Ovary (tissue), 10 donors: ENCODE data around the gene GABBR2. TPM values are rescaled to one million over a fixed set of nuclear protein-coding genes. Genes with fewer than 3 reads are reported as not detected.

ENCODE experiments used
- DNase-seq, 5 donors: peaks; one replicate each; pipeline ENCODE4 v3.0.0-alpha.2; 2019 to 2020
- H3K27ac ChIP-seq, 2 donors: fragments of 200-600 bp; one replicate each; pipeline versions ENCODE4 v1.5.1 to v1.8.0; 2019 to 2022
- H3K27me3 ChIP-seq: fragments of 200-600 bp; one replicate; pipeline ENCODE4 v1.8.0; 2022
- H3K36me3 ChIP-seq: fragments of 200-600 bp; sonication (generic); one replicate; pipeline ENCODE4 v1.5.1; 2019
- H3K4me1 ChIP-seq: one replicate; pipeline ENCODE4 v1.8.1; 2013; ENCODE audit warnings: mild to moderate bottlenecking, moderate library complexity; ENCODE audit not compliant: insufficient read depth
- H3K4me3 ChIP-seq: fragments of 200-600 bp; sonication (generic); one replicate; pipeline ENCODE4 v1.5.1; 2017
- H3K9me3 ChIP-seq, 2 donors: fragments of 200-600 bp in 1 of 2; sonication (generic) in 1 of 2; one replicate each; pipeline versions ENCODE4 v1.5.1 to v1.8.1; 2013 to 2019; ENCODE audit warnings: mild to moderate bottlenecking in 1 of 2, moderate library complexity in 1 of 2
- EP300 ChIP-seq: sonication (generic); formaldehyde crosslinking; IDR thresholded peaks from one replicate; pipeline ENCODE4 v1.6.1; 2017; ENCODE audit warnings: antibody characterized with exemption
- POLR2A ChIP-seq: fragments of 450-650 bp; IDR thresholded peaks from one replicate; pipeline ENCODE4 v1.6.1; 2017; ENCODE audit warnings: antibody characterized with exemption, mild to moderate bottlenecking, moderate library complexity
- WGBS, 3 donors: extraction: QIAGEN DNeasy Blood & Tissue Kit in 1 of 3; methylation state at CpG; one replicate each; pipeline versions ENCODE4 v1.1.5 to v1.1.7; 2013 to 2017; 5-methylcytosine and 5-hydroxymethylcytosine counted together
- intact Hi-C, 4 donors: fragments of 100-400 bp; cut with DNase I; formaldehyde crosslinking; loops; one replicate each; pipeline versions ENCODE4 v1.11.0 to v1.15.1; 2022 to 2023
- long read RNA-seq, 3 donors: library from polyadenylated mRNA in 2 of 3; unstranded in 2 of 3; transcript quantifications; one replicate each; pipeline ENCODE4 v2.0.0 and lab custom pipeline, GENCODE V29; 2021 to 2026
- polyA plus RNA-seq, 2 donors: library from polyadenylated mRNA; stranded (reverse); fragments of 200-250 nt in 1 of 2; fragments of 350-450 nt in 1 of 2; fragmentation: Illumina TruSeq in 1 of 2; extraction: RNeasy Lipid Tissue Mini Kit (QIAGEN cat#74804) in 1 of 2; gene quantifications; one replicate each; pipeline ENCODE4 v1.2.3, GENCODE V29; 2013 to 2014
- total RNA-seq, 7 donors: library from RNA; depleted of rRNA in 2 of 7; stranded (reverse); fragments of >200 nt in 2 of 7; fragmentation: NEBNext Ultra II Directional in 3 of 7; extraction: Animal tissue kit (Norgen Biotek cat#: 25700) in 3 of 7; gene quantifications; one replicate each; pipeline versions ENCODE4 v1.1.0 to v1.2.4, GENCODE V29; 2016 to 2023
- TF ChIP-seq, protein P1 (sequence below), 3 donors: fragments of 450-650 bp in 2 of 3; fragments of 200-600 bp in 1 of 3; IDR thresholded peaks; one replicate each; pipeline versions ENCODE4 v1.5.1 to v1.8.0; 2016 to 2022; ENCODE audit warnings: antibody characterized with exemption in 3 of 3, mild to moderate bottlenecking in 1 of 3
- donor health status: DM: no; HTN: no; CAD: no; lungs with moderate emphysema.
- donor health status: DM: no; HTN: no; CAD: no.
- donor health status: Bipolar disorder and iron deficiency.
- donor health status: DM: yes; HTN: yes; CAD: no.
- donor health status: DM: no; HTN: no; CAD: no.
- donor health status: DM: yes; HTN: yes; CAD: no.

GABBR2 gene
- total RNA-seq (under 1 TPM in 1 of 7 donors, not detected in 6; 0.05 TPM), polyA plus RNA-seq (under 1 TPM; 0.22 to 0.30 TPM)
- long read RNA-seq, donor 1, result 0 reads
- long read RNA-seq, donor 2, result 0 reads
- long read RNA-seq, donor 3, result 0 reads

DNA sequence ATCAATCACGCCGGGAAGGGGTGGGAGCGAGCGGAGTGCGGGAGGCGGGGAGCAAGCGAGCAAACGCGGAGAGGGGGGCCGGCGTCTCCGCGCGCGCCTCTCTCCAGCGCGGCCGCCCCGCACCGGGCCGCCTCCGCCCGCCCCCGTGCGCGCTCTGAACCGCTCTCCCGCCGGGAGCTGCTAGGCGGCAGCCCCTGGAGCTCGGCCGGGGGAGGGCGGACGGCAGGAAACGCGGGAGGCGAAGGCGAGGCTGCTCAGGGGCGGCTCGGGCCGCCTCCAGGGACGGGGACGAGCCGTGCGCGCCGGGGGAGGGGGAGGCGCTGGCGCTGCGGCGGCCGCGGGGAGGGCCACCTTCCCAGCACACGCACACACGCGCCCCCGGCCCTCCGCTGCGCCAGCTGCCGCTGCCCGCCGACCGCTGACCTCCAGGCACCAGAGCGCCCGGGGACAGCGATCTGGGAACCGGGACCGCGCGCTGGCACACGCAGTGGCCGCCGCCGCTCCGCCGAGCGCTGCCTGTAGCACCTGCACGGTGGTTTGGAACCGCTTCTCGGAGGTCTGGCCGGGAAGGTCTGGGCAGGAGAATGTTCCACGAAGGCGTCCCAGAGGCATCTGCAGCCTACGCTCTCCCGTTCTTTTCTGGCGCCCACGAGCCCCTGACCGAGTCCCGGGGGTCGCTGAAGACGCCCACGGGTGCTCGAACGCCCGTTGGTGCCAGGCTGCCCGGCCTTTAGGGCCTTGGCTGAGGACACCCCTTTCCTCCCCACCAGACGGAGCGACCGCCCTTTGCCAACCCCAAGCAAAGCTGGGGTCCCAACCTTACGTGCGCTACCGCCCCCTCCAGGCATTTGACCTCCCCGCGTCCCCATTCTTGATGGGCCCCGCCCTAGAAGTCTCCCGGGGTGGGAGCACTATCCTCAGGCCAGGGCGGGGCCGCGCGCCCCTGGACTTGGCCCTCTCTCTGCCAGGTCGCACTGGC is at the start of gene GABBR2:
TSS of gene GABBR2 (minus strand) at position 3 of the 979 bp plus-strand sequence. CDS start 198 bp downstream, outside the sequence.
- no peak for DNase-seq
- Histone ChIP-seq H3K9me3 (no peaks in the 10 kb centered on the region), H3K36me3 (no peaks in the 10 kb centered on the region), H3K27ac (no peak within 1 kb of the TSS), H3K4me3 (no peak within 1 kb of the TSS), H3K4me1 (no peaks in the 10 kb centered on the region), H3K27me3 (no peaks in the 10 kb centered on the region)
- intact Hi-C loops, result no loop called here
- TF ChIP-seq, protein P1, sequence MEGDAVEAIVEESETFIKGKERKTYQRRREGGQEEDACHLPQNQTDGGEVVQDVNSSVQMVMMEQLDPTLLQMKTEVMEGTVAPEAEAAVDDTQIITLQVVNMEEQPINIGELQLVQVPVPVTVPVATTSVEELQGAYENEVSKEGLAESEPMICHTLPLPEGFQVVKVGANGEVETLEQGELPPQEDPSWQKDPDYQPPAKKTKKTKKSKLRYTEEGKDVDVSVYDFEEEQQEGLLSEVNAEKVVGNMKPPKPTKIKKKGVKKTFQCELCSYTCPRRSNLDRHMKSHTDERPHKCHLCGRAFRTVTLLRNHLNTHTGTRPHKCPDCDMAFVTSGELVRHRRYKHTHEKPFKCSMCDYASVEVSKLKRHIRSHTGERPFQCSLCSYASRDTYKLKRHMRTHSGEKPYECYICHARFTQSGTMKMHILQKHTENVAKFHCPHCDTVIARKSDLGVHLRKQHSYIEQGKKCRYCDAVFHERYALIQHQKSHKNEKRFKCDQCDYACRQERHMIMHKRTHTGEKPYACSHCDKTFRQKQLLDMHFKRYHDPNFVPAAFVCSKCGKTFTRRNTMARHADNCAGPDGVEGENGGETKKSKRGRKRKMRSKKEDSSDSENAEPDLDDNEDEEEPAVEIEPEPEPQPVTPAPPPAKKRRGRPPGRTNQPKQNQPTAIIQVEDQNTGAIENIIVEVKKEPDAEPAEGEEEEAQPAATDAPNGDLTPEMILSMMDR (IDR thresholded peaks at IDR 0.05), result no peak
- TF ChIP-seq EP300 (no peak), POLR2A (no peak)
- 1 to 2% (median 2%) methylated on average over 53 to 111 of the region's 111 CpGs for WGBS, 3 donors

DNA sequence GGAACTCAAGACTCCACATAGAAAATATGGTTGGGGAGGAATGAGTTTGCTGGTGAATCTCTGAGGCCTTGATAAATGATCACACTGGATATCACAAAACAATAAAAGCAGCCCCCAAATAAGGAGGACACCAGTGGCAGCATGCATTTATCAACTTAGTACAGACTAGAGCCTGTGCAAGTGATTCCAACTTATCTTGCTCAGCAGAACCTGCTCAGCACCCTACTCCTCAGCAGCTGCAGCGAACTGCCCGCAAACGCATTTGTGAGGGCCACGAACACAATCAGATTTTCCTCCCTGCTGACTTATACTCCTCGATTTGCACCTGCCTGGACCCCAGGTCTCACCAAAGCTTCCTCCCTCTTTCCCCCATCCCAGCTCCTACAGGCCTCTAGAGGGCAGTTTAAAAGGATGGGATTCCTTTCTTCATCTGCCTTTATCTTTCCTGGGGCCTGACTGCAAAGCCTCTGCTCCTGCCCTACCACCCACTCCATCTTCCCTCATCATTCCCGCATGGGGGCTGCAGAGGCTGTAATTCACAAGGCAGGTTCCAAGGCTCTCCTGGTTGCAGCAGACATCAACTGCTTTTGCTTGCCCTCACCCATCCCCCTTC is 46.4 kb upstream of the GABBR2 start:
- TF ChIP-seq, protein P1 (IDR thresholded peaks at IDR 0.05), result no peak
- TF ChIP-seq EP300 (no peak), POLR2A (no peak)
- no peak overlapping the region for H3K4me3 ChIP-seq
- intact Hi-C loops, result no loop called here
- no peak for DNase-seq
- no peaks in the 10 kb centered on the region for H3K4me1 ChIP-seq
- no peaks in the 10 kb centered on the region for H3K27me3 ChIP-seq
- 91 to 94% (median 91%) methylated on average over 6 of the region's 6 CpGs for WGBS, 3 donors
- H3K36me3 ChIP-seq, result no peaks in the 10 kb centered on the region
- H3K27ac ChIP-seq, result no peak overlapping the region
- H3K9me3 ChIP-seq, result no peaks in the 10 kb centered on the region

- no peaks in the 10 kb centered on the region for H3K36me3 ChIP-seq
- TF ChIP-seq POLR2A, result no peak
- TF ChIP-seq, protein P1 (IDR thresholded peaks at IDR 0.05), result no peak
- no peak for TF ChIP-seq EP300
- no peaks in the 10 kb centered on the region for H3K9me3 ChIP-seq
- H3K27me3 ChIP-seq, result no peaks in the 10 kb centered on the region
- no peak overlapping the region for H3K4me3 ChIP-seq
- no peak overlapping the region for H3K27ac ChIP-seq
- WGBS, 3 donors, result 82 to 89% (median 88%) methylated on average over 2 of the region's 2 CpGs
- H3K4me1 ChIP-seq, result no peaks in the 10 kb centered on the region
- intact Hi-C loops, result no loop called here
- no peak for DNase-seq
These were observed 42.5 kb upstream of the GABBR2 start for GRCh38 chr9:98751210-98751609.

GRCh38 chr9:98750364-98751060 is 41.8 kb upstream of the GABBR2 start:
- intact Hi-C loops, result no loop called here
- Histone ChIP-seq H3K27ac (no peak overlapping the region), H3K4me3 (no peak overlapping the region), H3K4me1 (no peaks in the 10 kb centered on the region), H3K27me3 (no peaks in the 10 kb centered on the region), H3K9me3 (no peaks in the 10 kb centered on the region), H3K36me3 (no peaks in the 10 kb centered on the region)
- TF ChIP-seq, protein P1 (IDR thresholded peaks at IDR 0.05), result no peak
- TF ChIP-seq EP300, result no peak
- TF ChIP-seq POLR2A, result no peak
- DNase-seq, result no peak
- WGBS, 3 donors, result 87 to 94% (median 93%) methylated on average over 5 of the region's 5 CpGs
